ENCODE data around the gene MAN2A2.

GRCh38 chr15:90883976-90884718 is 19.0 kb upstream of the MAN2A2 start, which contains the start of gene FES:
- TF ChIP-seq POLR2AphosphoS5 (IDR thresholded peaks at IDR 0.05) (peak in 2 of 3 donors; percentile 39), CTCF (IDR thresholded peaks at IDR 0.05) (no peak), POLR2A (IDR thresholded peaks at IDR 0.05) (no peak)
